BE2C (cell line): ENCODE data around the gene B3GLCT.

Source experiments
- DNase-seq: peaks from one replicate; pipeline ENCODE4 v3.0.0-alpha.2; 2020
- H3K27me3 ChIP-seq: fragments of 250-450 bp; sonication (Bioruptor Pico); 2 replicates; pipeline ENCODE4 v1.5.1; 2020; ENCODE audit warnings: mild to moderate bottlenecking
- H3K36me3 ChIP-seq: fragments of 250-450 bp; sonication (Bioruptor Pico); 2 replicates; pipeline ENCODE4 v1.5.1; 2020; ENCODE audit warnings: mild to moderate bottlenecking
- H3K4me1 ChIP-seq: fragments of 250-450 bp; sonication (Bioruptor Pico); 2 replicates; pipeline ENCODE4 v1.5.1; 2020
- H3K4me3 ChIP-seq: 2 replicates; pipeline ENCODE4 v1.5.1; 2011; ENCODE audit warnings: low read depth, low read length
- H3K9me3 ChIP-seq: fragments of 250-450 bp; sonication (Bioruptor Pico); 2 replicates; pipeline ENCODE4 v1.5.1; 2020
- TF ChIP-seq, protein P1 (sequence below): IDR thresholded peaks from 2 replicates; pipeline ENCODE4 v1.5.1; 2012; ENCODE audit warnings: mild to moderate bottlenecking, low read depth, low read length

B3GLCT gene

DNA sequence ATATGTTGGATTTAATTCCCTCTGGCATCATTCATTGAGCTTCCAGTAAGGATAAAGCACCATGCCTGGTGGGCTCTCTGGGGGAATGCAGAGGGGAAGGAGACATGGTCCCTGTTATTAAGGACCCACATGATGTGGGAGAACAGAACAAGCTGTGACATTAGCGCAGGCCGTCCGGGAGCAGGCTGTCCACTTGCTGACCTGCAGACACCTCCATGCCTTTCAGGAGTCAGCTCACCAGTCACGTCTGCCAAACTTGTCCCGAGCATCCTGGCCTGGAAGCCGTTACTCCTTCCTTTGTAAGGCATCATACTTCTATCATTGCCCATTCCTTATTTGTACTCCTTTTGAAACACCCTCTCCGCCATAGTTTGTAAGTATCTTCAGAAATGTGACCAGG is 23.4 kb downstream of the B3GLCT start:
- H3K27me3 ChIP-seq, result no peaks in the 10 kb centered on the region
- no peaks in the 10 kb centered on the region for H3K36me3 ChIP-seq
- no peak overlapping the region for H3K4me3 ChIP-seq
- TF ChIP-seq, protein P1, sequence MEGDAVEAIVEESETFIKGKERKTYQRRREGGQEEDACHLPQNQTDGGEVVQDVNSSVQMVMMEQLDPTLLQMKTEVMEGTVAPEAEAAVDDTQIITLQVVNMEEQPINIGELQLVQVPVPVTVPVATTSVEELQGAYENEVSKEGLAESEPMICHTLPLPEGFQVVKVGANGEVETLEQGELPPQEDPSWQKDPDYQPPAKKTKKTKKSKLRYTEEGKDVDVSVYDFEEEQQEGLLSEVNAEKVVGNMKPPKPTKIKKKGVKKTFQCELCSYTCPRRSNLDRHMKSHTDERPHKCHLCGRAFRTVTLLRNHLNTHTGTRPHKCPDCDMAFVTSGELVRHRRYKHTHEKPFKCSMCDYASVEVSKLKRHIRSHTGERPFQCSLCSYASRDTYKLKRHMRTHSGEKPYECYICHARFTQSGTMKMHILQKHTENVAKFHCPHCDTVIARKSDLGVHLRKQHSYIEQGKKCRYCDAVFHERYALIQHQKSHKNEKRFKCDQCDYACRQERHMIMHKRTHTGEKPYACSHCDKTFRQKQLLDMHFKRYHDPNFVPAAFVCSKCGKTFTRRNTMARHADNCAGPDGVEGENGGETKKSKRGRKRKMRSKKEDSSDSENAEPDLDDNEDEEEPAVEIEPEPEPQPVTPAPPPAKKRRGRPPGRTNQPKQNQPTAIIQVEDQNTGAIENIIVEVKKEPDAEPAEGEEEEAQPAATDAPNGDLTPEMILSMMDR, result no peak
- no peaks in the 10 kb centered on the region for H3K9me3 ChIP-seq
- no peak for DNase-seq
- peaks cover 7% of the 10 kb centered on the region for H3K4me1 ChIP-seq

DNA sequence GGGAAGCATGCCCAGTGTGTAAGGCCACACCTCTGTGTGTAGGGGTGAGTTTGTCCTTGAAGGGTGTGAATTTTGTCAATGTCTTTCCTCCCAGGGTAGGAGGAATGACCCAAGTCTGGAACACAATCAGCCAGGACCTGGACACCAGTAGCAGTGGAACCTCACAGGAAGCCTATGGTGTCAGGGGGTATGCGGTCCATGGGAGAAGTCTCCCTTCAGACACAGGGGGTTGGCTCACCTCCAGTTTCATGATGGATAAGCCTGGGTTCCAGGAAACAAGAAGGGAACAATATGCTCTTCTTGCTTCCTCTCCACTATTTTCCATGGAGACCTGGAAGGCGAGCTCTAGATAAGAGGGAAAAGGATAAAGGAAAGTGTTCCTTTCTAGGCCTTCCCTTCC is 23.9 kb downstream of the B3GLCT start:
- Histone ChIP-seq H3K27me3 (no peaks in the 10 kb centered on the region), H3K9me3 (no peaks in the 10 kb centered on the region), H3K36me3 (no peaks in the 10 kb centered on the region), H3K4me3 (no peak overlapping the region), H3K4me1 (peaks cover 7% of the 10 kb centered on the region)
- no peak for DNase-seq
- TF ChIP-seq, protein P1, result no peak

DNA sequence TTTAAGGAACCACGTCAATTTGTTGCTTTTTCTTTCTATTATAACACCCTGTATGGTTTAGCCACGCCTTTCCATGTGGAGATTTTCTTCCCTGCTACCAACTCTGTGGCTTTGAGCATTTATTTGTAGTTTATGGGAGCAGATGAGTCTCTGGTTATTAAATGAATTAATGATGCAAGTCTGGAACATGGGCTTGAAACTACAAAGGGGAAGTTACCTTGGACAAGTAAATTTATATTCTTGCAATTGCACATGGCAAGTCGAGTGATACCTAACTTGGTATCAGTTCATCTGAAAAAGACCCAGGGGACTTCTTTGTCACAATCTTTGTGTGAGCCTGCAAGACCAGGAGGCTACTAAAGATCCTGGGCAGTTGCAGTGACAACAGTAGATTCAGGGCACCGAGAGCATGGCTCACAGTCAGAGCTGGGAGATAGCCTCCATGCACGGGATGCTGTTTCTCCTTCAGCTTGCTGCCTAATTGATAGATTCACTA is 24.4 kb downstream of the B3GLCT start:
- TF ChIP-seq, protein P1, result no peak
- Histone ChIP-seq H3K9me3 (no peaks in the 10 kb centered on the region), H3K36me3 (no peaks in the 10 kb centered on the region), H3K4me1 (peaks cover 7% of the 10 kb centered on the region), H3K27me3 (no peaks in the 10 kb centered on the region), H3K4me3 (no peak overlapping the region)
- DNase-seq, result no peak

- no peak for DNase-seq
- TF ChIP-seq, protein P1, result no peak
- peaks cover 7% of the 10 kb centered on the region for H3K4me1 ChIP-seq
- H3K36me3 ChIP-seq, result no peaks in the 10 kb centered on the region
- H3K4me3 ChIP-seq, result no peak overlapping the region
- H3K9me3 ChIP-seq, result no peaks in the 10 kb centered on the region
- no peaks in the 10 kb centered on the region for H3K27me3 ChIP-seq
Measured at GRCh38 chr13:31224963-31225559, 25.3 kb downstream of the B3GLCT start.

DNA sequence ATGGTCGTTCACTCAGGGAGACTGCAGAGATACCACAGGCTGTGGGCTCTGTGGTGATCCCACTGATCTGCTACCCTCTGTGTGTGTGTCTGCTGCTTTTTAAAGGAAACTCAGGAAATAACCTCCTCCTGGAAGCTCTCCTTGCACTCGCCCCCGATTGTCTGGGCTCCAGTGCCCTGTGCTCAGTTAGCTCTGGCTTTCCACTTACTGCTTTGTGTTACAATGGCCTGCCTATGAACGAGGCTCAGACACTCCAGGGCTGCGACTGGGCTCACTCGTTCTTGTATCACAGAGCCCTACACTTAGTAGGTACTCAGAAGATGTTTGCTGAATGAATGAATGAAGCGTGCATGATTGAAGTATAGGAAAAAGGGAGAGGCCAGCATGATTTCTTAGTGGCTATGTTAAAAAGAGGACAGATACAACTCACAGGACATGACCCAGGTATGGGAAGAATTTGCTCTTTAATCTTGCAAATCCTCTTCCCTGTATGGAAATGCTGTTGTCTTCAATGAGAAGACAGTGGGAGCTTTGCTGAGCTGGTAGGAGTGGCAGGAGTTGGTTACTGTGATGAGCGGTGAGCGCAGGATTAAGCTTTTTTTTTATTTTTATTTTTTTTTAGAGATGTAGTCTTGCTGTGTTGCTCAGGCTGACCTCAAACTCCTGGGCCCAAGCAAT is 26.4 kb downstream of the B3GLCT start:
- TF ChIP-seq, protein P1, result no peak
- H3K4me3 ChIP-seq, result no peak overlapping the region
- no peak for DNase-seq

DNA sequence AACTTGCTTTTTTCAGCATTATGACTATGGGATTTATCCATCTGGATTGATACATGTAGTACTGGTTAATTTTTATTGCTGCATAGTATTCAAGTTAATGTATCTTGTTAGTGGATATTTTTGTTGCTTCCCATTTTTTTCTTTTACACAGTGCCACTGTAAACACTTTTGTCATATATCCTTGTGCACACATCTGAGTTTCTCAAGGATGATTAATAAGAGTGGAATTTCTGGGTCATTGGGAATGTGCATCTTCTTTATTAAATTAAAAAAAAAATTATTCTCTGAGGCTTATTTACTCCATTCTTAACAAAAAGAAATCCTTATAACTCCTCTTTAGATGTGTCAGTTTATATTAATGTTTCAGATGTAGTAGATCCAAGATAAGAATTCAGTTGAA is 27.3 kb downstream of the B3GLCT start:
- Histone ChIP-seq H3K9me3 (no peaks in the 10 kb centered on the region), H3K36me3 (no peaks in the 10 kb centered on the region), H3K27me3 (no peaks in the 10 kb centered on the region), H3K4me3 (no peak overlapping the region), H3K4me1 (no peaks in the 10 kb centered on the region; the same call in 1 of the 2 replicates)
- no peak for DNase-seq
- TF ChIP-seq, protein P1, result no peak

More for the DNA sequence above, 26.4 kb downstream of the B3GLCT start:
- H3K4me1 ChIP-seq, result peaks cover under 1% of the 10 kb centered on the region
- H3K36me3 ChIP-seq, result no peaks in the 10 kb centered on the region
- H3K9me3 ChIP-seq, result no peaks in the 10 kb centered on the region
- no peaks in the 10 kb centered on the region for H3K27me3 ChIP-seq
